Neural cell (in vitro differentiated cells): ENCODE measurements around the gene COL16A1. TPM values are rescaled to one million over a fixed set of nuclear protein-coding genes. Genes with fewer than 3 reads are reported as not detected.

Experiments used
- H2AFZ ChIP-seq: fragments of 200-600, 300-800 bp; sonication (generic), shearing (Covaris generic); 2 replicates; pipeline ENCODE4 v1.6.0; 2014; ENCODE audit warnings: low read depth, mild to moderate bottlenecking, antibody characterized with exemption, low read length, moderate library complexity
- H3F3A ChIP-seq: fragments of 200-600 bp; shearing (Covaris generic); 2 replicates; pipeline ENCODE4 v1.6.1; 2016; ENCODE audit warnings: mild to moderate bottlenecking, moderate library complexity, mixed read lengths, antibody characterized with exemption, low read length; ENCODE audit not compliant: insufficient read depth, poor library complexity, severe bottlenecking
- H3K27ac ChIP-seq: fragments of 200-600, 300-800 bp; sonication (generic), shearing (Covaris generic); 2 replicates; pipeline ENCODE4 v1.5.1; 2014; ENCODE audit warnings: mild to moderate bottlenecking, low read length, moderate library complexity
- H3K27me3 ChIP-seq: fragments of 300-800, 200-600 bp; sonication (generic), shearing (Covaris generic); 2 replicates; pipeline ENCODE4 v1.6.0; 2014; ENCODE audit warnings: mild to moderate bottlenecking, low read depth, low read length, moderate library complexity; ENCODE audit not compliant: insufficient read depth
- H3K36me3 ChIP-seq: fragments of 300-800, 200-600 bp; sonication (generic), shearing (Covaris generic); 2 replicates; pipeline ENCODE4 v1.5.1; 2014; ENCODE audit warnings: mild to moderate bottlenecking, antibody characterized with exemption, low read length, moderate library complexity; ENCODE audit not compliant: insufficient read depth
- H3K4me2 ChIP-seq: fragments of 300-800, 200-600 bp; sonication (generic), shearing (Covaris generic); 2 replicates; pipeline ENCODE4 v1.6.0; 2014; ENCODE audit warnings: mild to moderate bottlenecking, low read length
- H3K4me3 ChIP-seq: fragments of 300-800, 200-600 bp; sonication (generic), shearing (Covaris generic); 2 replicates; pipeline ENCODE4 v1.5.1; 2014; ENCODE audit warnings: mild to moderate bottlenecking, low read length, moderate library complexity
- H3K79me2 ChIP-seq: fragments of 200-600 bp; shearing (Covaris generic); replicated peaks from 2 replicates; pipeline ENCODE4 v1.6.0; 2014; ENCODE audit warnings: mild to moderate bottlenecking, low read length, moderate library complexity; ENCODE audit not compliant: insufficient read depth
- H3K9ac ChIP-seq: fragments of 300-800, 200-600 bp; sonication (generic), shearing (Covaris generic); 2 replicates; pipeline ENCODE4 v1.6.1; 2016; ENCODE audit warnings: mild to moderate bottlenecking, low read length, mixed read lengths
- H3K9me2 ChIP-seq: fragments of 200-600 bp; shearing (Covaris generic); 2 replicates; pipeline ENCODE4 v1.6.1; 2016; ENCODE audit warnings: mild to moderate bottlenecking, low read length, mixed read lengths; ENCODE audit not compliant: insufficient read depth
- H3K9me3 ChIP-seq: fragments of 200-600, 300-800 bp; sonication (generic), shearing (Covaris generic); 2 replicates; pipeline ENCODE4 v1.6.1; 2016; ENCODE audit warnings: mild to moderate bottlenecking, mixed run types, low read length, moderate library complexity, mixed read lengths
- H4K20me1 ChIP-seq: fragments of 200-600 bp; shearing (Covaris generic); 2 replicates; pipeline ENCODE4 v1.6.1; 2016; ENCODE audit warnings: mild to moderate bottlenecking, mixed run types; ENCODE audit not compliant: insufficient read depth
- EP300 ChIP-seq: fragments of 450-650 bp; conservative IDR thresholded peaks from 2 replicates; pipeline ENCODE4 v1.6.1; 2014; ENCODE audit warnings: antibody characterized with exemption, mild to moderate bottlenecking, moderate library complexity; ENCODE audit not compliant: poor library complexity, severe bottlenecking
- EZH2 ChIP-seq: fragments of 200-600, 300-800 bp; shearing (Covaris generic), sonication (generic); IDR thresholded peaks from 2 replicates; pipeline ENCODE4 v1.6.1; 2014; ENCODE audit warnings: antibody characterized with exemption, low read length, borderline replicate concordance, mild to moderate bottlenecking; ENCODE audit not compliant: insufficient read depth, poor library complexity, severe bottlenecking
- MXI1 ChIP-seq: fragments of 450-650 bp; conservative IDR thresholded peaks from 2 replicates; pipeline ENCODE4 v1.6.1; 2014; ENCODE audit warnings: antibody characterized with exemption, mild to moderate bottlenecking; ENCODE audit not compliant: poor library complexity, severe bottlenecking
- POLR2AphosphoS5 ChIP-seq: IDR thresholded peaks from 2 replicates; pipeline ENCODE4 v1.6.1; 2012
- RAD21 ChIP-seq: fragments of 450-650 bp; conservative IDR thresholded peaks from 2 replicates; pipeline ENCODE4 v1.6.1; 2014; ENCODE audit warnings: antibody characterized with exemption, mild to moderate bottlenecking, moderate library complexity
- SMC3 ChIP-seq: fragments of 450-650 bp; conservative IDR thresholded peaks from 2 replicates; pipeline ENCODE4 v1.6.1; 2014; ENCODE audit warnings: antibody characterized with exemption, mild to moderate bottlenecking, moderate library complexity; ENCODE audit not compliant: poor library complexity
- TAF1 ChIP-seq: IDR thresholded peaks from 2 replicates; pipeline ENCODE4 v1.6.1; 2012; ENCODE audit warnings: low read depth
- polyA plus RNA-seq: library from polyadenylated mRNA; depleted of rRNA; stranded (reverse); fragments of >200 nt; gene quantifications from 2 replicates; pipeline ENCODE4 v1.2.3, GENCODE V29; 2014
- TF ChIP-seq, protein P1 (sequence below): fragments of 450-650 bp; IDR thresholded peaks from 2 replicates; pipeline ENCODE4 v1.5.1; 2014; ENCODE audit warnings: antibody characterized with exemption, mild to moderate bottlenecking, moderate library complexity; ENCODE audit not compliant: poor library complexity, severe bottlenecking
- TF ChIP-seq, protein P2 (sequence below): IDR thresholded peaks from 2 replicates; pipeline ENCODE4 v1.6.1; 2012; ENCODE audit warnings: borderline replicate concordance

Gene COL16A1
- polyA plus RNA-seq, 1 donor from 2014 or later, result 3.4 TPM

DNA sequence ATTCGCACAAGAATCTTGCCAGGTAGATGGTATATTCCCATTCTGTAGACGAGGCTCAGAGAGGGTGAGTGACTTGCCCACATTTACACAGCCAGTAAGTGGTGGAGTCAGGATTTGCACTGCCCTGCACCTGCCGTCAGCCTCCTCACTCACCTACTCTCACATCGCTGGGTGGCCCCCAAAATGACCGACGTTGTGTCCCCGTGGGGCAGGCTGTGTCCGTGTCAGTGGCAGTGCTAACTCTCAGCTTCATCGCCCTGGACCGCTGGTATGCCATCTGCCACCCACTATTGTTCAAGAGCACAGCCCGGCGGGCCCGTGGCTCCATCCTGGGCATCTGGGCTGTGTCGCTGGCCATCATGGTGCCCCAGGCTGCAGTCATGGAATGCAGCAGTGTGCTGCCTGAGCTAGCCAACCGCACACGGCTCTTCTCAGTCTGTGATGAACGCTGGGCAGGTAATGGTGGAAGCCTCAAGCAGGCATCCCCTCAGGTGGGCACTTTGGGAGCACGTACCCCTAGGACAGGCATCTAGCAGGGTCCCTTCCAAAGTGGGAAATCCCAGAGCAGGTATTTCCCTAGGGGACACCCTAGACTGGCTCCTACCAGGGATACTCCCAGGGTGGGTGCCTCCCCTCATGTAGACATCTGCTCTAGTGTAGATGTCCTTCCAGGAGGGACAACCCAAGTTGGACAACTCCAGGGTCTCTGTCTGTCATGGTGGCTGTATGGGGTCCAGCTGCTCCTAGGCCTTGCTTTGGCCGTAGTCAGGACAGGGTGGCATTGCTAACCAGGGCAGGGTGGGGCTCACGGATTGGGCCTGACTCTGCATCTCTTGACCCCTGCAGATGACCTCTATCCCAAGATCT lies 83.0 kb downstream of the COL16A1 start:
- no peak overlapping the region for H3K9ac ChIP-seq
- H3K9me2 ChIP-seq, result no peaks in the 10 kb centered on the region
- H3K36me3 ChIP-seq, result no peaks in the 10 kb centered on the region
- H3K27ac ChIP-seq, result no peak overlapping the region
- H3K27me3 ChIP-seq, result peaks cover 18% of the 10 kb centered on the region
- no peaks in the 10 kb centered on the region for H3F3A ChIP-seq
- no peak overlapping the region for H2AFZ ChIP-seq
- no peaks in the 10 kb centered on the region for H3K79me2 ChIP-seq
- no peaks in the 10 kb centered on the region for H4K20me1 ChIP-seq
- H3K9me3 ChIP-seq, result no peaks in the 10 kb centered on the region
- TF ChIP-seq POLR2AphosphoS5, result no peak
- TF ChIP-seq, protein P1, sequence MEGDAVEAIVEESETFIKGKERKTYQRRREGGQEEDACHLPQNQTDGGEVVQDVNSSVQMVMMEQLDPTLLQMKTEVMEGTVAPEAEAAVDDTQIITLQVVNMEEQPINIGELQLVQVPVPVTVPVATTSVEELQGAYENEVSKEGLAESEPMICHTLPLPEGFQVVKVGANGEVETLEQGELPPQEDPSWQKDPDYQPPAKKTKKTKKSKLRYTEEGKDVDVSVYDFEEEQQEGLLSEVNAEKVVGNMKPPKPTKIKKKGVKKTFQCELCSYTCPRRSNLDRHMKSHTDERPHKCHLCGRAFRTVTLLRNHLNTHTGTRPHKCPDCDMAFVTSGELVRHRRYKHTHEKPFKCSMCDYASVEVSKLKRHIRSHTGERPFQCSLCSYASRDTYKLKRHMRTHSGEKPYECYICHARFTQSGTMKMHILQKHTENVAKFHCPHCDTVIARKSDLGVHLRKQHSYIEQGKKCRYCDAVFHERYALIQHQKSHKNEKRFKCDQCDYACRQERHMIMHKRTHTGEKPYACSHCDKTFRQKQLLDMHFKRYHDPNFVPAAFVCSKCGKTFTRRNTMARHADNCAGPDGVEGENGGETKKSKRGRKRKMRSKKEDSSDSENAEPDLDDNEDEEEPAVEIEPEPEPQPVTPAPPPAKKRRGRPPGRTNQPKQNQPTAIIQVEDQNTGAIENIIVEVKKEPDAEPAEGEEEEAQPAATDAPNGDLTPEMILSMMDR, result no peak
- TF ChIP-seq TAF1, result no peak
- no peak for TF ChIP-seq MXI1
- TF ChIP-seq EP300, result no peak
- TF ChIP-seq EZH2, result no peak
- no peak for TF ChIP-seq SMC3
- TF ChIP-seq RAD21, result no peak
- TF ChIP-seq, protein P2, sequence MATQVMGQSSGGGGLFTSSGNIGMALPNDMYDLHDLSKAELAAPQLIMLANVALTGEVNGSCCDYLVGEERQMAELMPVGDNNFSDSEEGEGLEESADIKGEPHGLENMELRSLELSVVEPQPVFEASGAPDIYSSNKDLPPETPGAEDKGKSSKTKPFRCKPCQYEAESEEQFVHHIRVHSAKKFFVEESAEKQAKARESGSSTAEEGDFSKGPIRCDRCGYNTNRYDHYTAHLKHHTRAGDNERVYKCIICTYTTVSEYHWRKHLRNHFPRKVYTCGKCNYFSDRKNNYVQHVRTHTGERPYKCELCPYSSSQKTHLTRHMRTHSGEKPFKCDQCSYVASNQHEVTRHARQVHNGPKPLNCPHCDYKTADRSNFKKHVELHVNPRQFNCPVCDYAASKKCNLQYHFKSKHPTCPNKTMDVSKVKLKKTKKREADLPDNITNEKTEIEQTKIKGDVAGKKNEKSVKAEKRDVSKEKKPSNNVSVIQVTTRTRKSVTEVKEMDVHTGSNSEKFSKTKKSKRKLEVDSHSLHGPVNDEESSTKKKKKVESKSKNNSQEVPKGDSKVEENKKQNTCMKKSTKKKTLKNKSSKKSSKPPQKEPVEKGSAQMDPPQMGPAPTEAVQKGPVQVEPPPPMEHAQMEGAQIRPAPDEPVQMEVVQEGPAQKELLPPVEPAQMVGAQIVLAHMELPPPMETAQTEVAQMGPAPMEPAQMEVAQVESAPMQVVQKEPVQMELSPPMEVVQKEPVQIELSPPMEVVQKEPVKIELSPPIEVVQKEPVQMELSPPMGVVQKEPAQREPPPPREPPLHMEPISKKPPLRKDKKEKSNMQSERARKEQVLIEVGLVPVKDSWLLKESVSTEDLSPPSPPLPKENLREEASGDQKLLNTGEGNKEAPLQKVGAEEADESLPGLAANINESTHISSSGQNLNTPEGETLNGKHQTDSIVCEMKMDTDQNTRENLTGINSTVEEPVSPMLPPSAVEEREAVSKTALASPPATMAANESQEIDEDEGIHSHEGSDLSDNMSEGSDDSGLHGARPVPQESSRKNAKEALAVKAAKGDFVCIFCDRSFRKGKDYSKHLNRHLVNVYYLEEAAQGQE, result no peak
- no peak overlapping the region for H3K4me3 ChIP-seq
- no peak overlapping the region for H3K4me2 ChIP-seq

DNA sequence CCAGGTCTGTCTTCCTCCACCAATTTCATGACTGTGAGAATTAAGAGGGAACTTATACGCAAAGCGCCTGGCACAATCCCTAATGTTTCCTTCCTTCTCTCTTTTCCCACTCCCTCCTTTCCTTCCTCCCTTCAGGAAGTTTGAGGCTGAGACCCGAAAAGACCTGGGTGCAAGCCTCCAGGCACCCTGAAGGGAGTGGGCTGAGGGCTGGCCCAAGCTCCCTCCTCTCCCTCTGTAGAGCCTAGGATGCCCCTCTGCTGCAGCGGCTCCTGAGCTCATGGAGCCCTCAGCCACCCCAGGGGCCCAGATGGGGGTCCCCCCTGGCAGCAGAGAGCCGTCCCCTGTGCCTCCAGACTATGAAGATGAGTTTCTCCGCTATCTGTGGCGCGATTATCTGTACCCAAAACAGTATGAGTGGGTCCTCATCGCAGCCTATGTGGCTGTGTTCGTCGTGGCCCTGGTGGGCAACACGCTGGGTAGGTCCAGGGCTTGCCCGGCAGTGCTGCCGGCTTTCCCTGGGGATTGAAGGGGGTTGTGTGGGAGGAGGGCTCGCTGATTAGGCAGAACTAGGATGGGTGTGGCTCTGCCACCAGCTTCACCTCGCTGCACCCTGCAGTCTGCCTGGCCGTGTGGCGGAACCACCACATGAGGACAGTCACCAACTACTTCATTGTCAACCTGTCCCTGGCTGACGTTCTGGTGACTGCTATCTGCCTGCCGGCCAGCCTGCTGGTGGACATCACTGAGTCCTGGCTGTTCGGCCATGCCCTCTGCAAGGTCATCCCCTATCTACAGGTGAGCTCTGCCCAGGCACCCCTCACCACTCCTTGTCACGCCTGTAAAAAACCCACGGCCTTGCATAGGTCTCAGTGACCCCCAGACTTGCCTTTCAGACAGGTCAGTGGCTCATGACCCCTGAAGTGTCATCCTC lies 84.6 kb downstream of the COL16A1 start:
- Histone ChIP-seq H3K9me2 (no peaks in the 10 kb centered on the region), H4K20me1 (no peaks in the 10 kb centered on the region), H3K9ac (no peak overlapping the region), H3K79me2 (no peaks in the 10 kb centered on the region), H3K36me3 (no peaks in the 10 kb centered on the region), H3K4me3 (no peak overlapping the region), H2AFZ (no peak overlapping the region), H3K4me2 (no peak overlapping the region), H3K27me3 (peaks cover 18% of the 10 kb centered on the region), H3F3A (no peaks in the 10 kb centered on the region), H3K9me3 (no peaks in the 10 kb centered on the region), H3K27ac (no peak overlapping the region)
- no peak for TF ChIP-seq POLR2AphosphoS5
- TF ChIP-seq, protein P2, result no peak
- no peak for TF ChIP-seq SMC3
- TF ChIP-seq EP300, result no peak
- TF ChIP-seq, protein P1, result no peak
